Suppressor macrophage treated with lipopolysaccharide for 4 hours (primary cell): ENCODE data around the gene ZBP1.

Experiments
- DNase-seq: peaks from one replicate; pipeline ENCODE4 v3.0.0-alpha.2; 2020

The ZBP1 gene

GRCh38 chr20:57568088-57568896, 51.9 kb downstream of the ZBP1 start:
- no peak for DNase-seq

- DNase-seq = no peak
Observed at GRCh38 chr20:57567471-57568079, 52.7 kb downstream of the ZBP1 start.

- DNase-seq = no peak
Observed at GRCh38 chr20:57566803-57567459, 53.3 kb downstream of the ZBP1 start.

- no peak for DNase-seq
Observed at GRCh38 chr20:57566399-57566798, 53.8 kb downstream of the ZBP1 start.

GRCh38 chr20:57564951-57565642, 55.1 kb downstream of the ZBP1 start:
- no peak for DNase-seq

- no peak for DNase-seq
Observed at GRCh38 chr20:57564180-57564802, 55.9 kb downstream of the ZBP1 start.

GRCh38 chr20:57563522-57563921, 56.7 kb downstream of the ZBP1 start:
- DNase-seq = no peak

- DNase-seq = no peak
Observed at GRCh38 chr20:57562541-57563465, 57.4 kb downstream of the ZBP1 start.

GRCh38 chr20:57561356-57562279, 58.6 kb downstream of the ZBP1 start:
- no peak for DNase-seq

GRCh38 chr20:57560554-57561355, 59.5 kb downstream of the ZBP1 start, which contains the start of gene PCK1:
Gene PCK1 (plus strand): TSS chr20:57561110. CDS start chr20:57561412, 302 bp downstream.
- DNase-seq = no peak

- DNase-seq = no peak
Observed at GRCh38 chr20:57559658-57560553, 60.3 kb downstream of the ZBP1 start.

GRCh38 chr20:57559289-57559634, 61.0 kb downstream of the ZBP1 start:
- no peak for DNase-seq

- no peak for DNase-seq
Observed at GRCh38 chr20:57558614-57559288, 61.5 kb downstream of the ZBP1 start.

- no peak for DNase-seq
Observed at GRCh38 chr20:57557926-57558613, 62.2 kb downstream of the ZBP1 start.

- DNase-seq = no peak
Observed at GRCh38 chr20:57556980-57557274, 63.3 kb downstream of the ZBP1 start.

GRCh38 chr20:57555457-57556184, 64.6 kb downstream of the ZBP1 start:
- no peak for DNase-seq
